GM21717 (cell line): Measurements from ENCODE around the gene PALM3.

Source experiments
- ATAC-seq: cut with Tn5 transposase; IDR thresholded peaks from one replicate; pipeline ENCODE4 v1.9.1; 2021; ENCODE audit warnings: mild to moderate bottlenecking, moderate library complexity; ENCODE audit not compliant: unreplicated experiment

The PALM3 gene

GRCh38 chr19:14061751-14062557, at the start of gene PALM3:
Gene PALM3, minus strand, starts transcription at chr19:14062076. Its CDS starts 96 bp downstream, at chr19:14061980.
- no peak for ATAC-seq

- no peak for ATAC-seq
These were observed 49.6 kb upstream of the PALM3 start for GRCh38 chr19:14111486-14111885.

- ATAC-seq, result no peak
These were observed 48.8 kb upstream of the PALM3 start for GRCh38 chr19:14110650-14111049.

GRCh38 chr19:14107581-14108461, 45.9 kb upstream of the PALM3 start:
- no peak for ATAC-seq

GRCh38 chr19:14106840-14107239, 45.0 kb upstream of the PALM3 start:
- ATAC-seq, result no peak

- no peak for ATAC-seq
These were observed 43.8 kb upstream of the PALM3 start for GRCh38 chr19:14105680-14106079.

GRCh38 chr19:14103310-14103709, 41.4 kb upstream of the PALM3 start:
- ATAC-seq, result no peak

GRCh38 chr19:14102756-14103155, 40.9 kb upstream of the PALM3 start:
- ATAC-seq, result no peak

- ATAC-seq, result no peak
These were observed 40.3 kb upstream of the PALM3 start for GRCh38 chr19:14102102-14102696.

GRCh38 chr19:14101003-14101545, 39.2 kb upstream of the PALM3 start:
- ATAC-seq, result no peak

- ATAC-seq, result no peak
These were observed 35.8 kb upstream of the PALM3 start for GRCh38 chr19:14097532-14098151.

GRCh38 chr19:14096272-14096992, 34.6 kb upstream of the PALM3 start:
- ATAC-seq, result no peak

GRCh38 chr19:14094854-14095253, 33.0 kb upstream of the PALM3 start:
- ATAC-seq, result no peak

- no peak for ATAC-seq
These were observed 31.4 kb upstream of the PALM3 start for GRCh38 chr19:14093117-14093823.

GRCh38 chr19:14091813-14092462, 30.1 kb upstream of the PALM3 start:
- ATAC-seq, result peak; percentile 8

GRCh38 chr19:14091081-14091812, 29.4 kb upstream of the PALM3 start:
- peak; percentile 40 for ATAC-seq

- peak; percentile 30 for ATAC-seq
These were observed 28.7 kb upstream of the PALM3 start, which contains the start of gene SAMD1 for GRCh38 chr19:14090509-14091080. Gene SAMD1, minus strand, starts transcription at chr19:14090751.
